Thoracic aorta (tissue), 2 donors: ENCODE data around the gene ESR2. TPM values are rescaled to one million over a fixed set of nuclear protein-coding genes. Genes with fewer than 3 reads are reported as not detected.
"Not testable (repeated sequence)": the region's sequence is repeated elsewhere in the genome, so short reads cannot be mapped to it uniquely, and the experiment has no call there.

Source experiments
- ATAC-seq: fragments of 150-250 bp; one replicate; pipeline ENCODE4 v1.8.0; 2017; ENCODE audit warnings: low read depth; ENCODE audit not compliant: insufficient number of reproducible peaks, low FRiP score
- DNase-seq: peaks from one replicate; pipeline ENCODE4 v3.0.0-alpha.2; 2020; ENCODE audit warnings: low spot score
- H3K27ac ChIP-seq, 2 donors: fragments of 200-600 bp; sonication (generic); 1 replicate in 1 of 2; 2 replicates in 1 of 2; pipeline ENCODE4 v1.5.1; 2016; ENCODE audit warnings: mild to moderate bottlenecking in 2 of 2, moderate library complexity in 2 of 2
- H3K27me3 ChIP-seq: fragments of 200-600 bp; sonication (generic); replicated peaks from 2 replicates; pipeline ENCODE4 v1.6.0; 2016; ENCODE audit warnings: mild to moderate bottlenecking; ENCODE audit not compliant: insufficient read depth
- H3K36me3 ChIP-seq: fragments of 200-600 bp; sonication (generic); one replicate; pipeline ENCODE4 v1.5.1; 2016
- H3K4me1 ChIP-seq, 2 donors: fragments of 200-600 bp; sonication (generic); 1 replicate in 1 of 2; 2 replicates in 1 of 2; pipeline versions ENCODE4 v1.5.1 to v1.6.0; 2016; ENCODE audit warnings: low read depth in 2 of 2, mild to moderate bottlenecking in 1 of 2; ENCODE audit not compliant: control insufficient read depth in 1 of 2
- H3K4me3 ChIP-seq: fragments of 200-600 bp; sonication (generic); 2 replicates; pipeline ENCODE4 v1.5.1; 2016; ENCODE audit warnings: mild to moderate bottlenecking
- H3K9me3 ChIP-seq: fragments of 200-600 bp; sonication (generic); 2 replicates; pipeline ENCODE4 v1.5.1; 2016
- total RNA-seq, 2 donors: library from RNA; depleted of rRNA; stranded (reverse); fragments of >200 nt; gene quantifications; one replicate each; pipeline versions ENCODE4 v1.1.0 to v1.2.3, GENCODE V29; 2016
- TF ChIP-seq, protein P1 (sequence below): fragments of 200-600 bp; sonication (generic); IDR thresholded peaks from one replicate; pipeline ENCODE4 v1.5.1; 2019; ENCODE audit warnings: antibody characterized with exemption

Gene ESR2
- total RNA-seq, 2 donors from 2014 or later, result 0.27 to 0.71 TPM

DNA sequence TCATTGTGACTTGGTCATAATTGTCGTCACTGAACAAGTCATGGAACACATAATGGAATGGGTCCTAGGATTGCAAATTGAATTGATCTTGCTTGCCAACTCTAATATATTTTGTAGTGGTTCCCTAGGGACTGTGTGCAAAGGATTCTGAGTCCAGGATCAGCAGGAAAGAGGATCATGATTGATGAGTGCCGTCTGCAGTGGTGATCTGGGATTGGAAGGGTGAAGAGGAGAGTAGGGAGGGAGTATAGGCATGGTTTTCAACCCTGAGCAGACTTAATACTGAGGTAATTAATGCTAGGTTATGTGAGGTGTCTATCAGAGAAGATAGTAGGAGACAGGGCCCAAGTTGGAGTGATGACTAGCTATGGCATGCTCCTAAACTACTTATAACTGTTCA lies 168.9 kb downstream of the ESR2 start:
- H3K4me3 ChIP-seq, result no peak overlapping the region
- no peaks in the 10 kb centered on the region for H3K27me3 ChIP-seq
- H3K36me3 ChIP-seq, result peaks cover 33% of the 10 kb centered on the region
- no peak overlapping the region for H3K27ac ChIP-seq
- H3K4me1 ChIP-seq, result peaks cover 0 to 5% of the 10 kb centered on the region in 2 donors
- DNase-seq (no peak), ATAC-seq (no peak)
- TF ChIP-seq, protein P1, sequence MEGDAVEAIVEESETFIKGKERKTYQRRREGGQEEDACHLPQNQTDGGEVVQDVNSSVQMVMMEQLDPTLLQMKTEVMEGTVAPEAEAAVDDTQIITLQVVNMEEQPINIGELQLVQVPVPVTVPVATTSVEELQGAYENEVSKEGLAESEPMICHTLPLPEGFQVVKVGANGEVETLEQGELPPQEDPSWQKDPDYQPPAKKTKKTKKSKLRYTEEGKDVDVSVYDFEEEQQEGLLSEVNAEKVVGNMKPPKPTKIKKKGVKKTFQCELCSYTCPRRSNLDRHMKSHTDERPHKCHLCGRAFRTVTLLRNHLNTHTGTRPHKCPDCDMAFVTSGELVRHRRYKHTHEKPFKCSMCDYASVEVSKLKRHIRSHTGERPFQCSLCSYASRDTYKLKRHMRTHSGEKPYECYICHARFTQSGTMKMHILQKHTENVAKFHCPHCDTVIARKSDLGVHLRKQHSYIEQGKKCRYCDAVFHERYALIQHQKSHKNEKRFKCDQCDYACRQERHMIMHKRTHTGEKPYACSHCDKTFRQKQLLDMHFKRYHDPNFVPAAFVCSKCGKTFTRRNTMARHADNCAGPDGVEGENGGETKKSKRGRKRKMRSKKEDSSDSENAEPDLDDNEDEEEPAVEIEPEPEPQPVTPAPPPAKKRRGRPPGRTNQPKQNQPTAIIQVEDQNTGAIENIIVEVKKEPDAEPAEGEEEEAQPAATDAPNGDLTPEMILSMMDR, result no peak
- H3K9me3 ChIP-seq, result no peaks in the 10 kb centered on the region

DNA sequence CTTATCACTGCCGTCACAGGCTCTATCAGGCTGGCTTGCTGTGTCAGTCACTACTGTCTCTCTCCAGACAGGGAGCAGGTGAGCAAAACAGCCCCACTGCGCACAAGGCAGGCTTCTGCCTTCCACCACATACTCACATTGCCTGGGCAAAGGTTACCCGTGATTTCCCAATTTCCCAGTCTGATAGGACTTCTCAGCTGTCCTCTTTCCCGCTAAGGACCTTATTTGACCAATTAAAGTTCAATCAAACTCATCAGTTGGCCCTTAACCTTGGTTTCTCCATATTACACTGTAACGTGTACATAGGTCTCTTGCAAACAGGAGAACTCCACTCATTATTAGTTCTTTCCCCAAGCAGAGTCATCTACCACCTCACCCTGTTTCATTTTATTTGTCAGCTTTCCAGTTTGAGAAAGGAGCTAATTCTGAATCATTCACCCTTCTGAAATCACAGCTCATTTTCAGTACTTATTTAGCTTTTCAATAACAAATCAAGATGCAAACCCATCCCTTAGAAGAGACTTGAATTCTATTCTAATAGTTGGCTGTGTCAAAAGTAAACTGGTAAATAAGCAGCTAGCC lies 170.8 kb downstream of the ESR2 start:
- H3K4me3 ChIP-seq, result no peak overlapping the region
- TF ChIP-seq, protein P1, result no peak
- no peak overlapping the region for H3K27ac ChIP-seq
- ATAC-seq, result no peak
- no peaks in the 10 kb centered on the region for H3K27me3 ChIP-seq
- DNase-seq, result no peak
- peaks cover 23% of the 10 kb centered on the region for H3K36me3 ChIP-seq
- no peaks in the 10 kb centered on the region for H3K9me3 ChIP-seq
- H3K4me1 ChIP-seq, result peaks cover 4 to 22% of the 10 kb centered on the region in 2 donors

DNA sequence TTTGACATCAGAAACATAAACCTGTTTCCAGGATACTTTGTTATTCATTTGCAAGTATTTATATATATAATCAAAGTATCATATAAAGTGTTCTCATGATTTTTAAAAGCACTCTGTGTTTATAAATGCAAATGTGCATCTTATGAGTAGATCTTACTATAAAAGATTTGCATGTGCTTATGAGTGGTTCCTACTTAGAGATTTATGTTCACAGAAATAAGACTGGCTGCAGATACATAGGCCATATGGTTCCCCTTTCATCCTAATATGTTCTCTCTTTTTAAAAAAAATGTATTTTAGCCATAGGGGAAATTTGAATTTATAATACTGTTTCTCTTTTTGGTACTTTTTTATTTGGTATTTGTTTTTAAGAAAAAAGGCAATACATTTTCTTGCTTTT lies 174.2 kb downstream of the ESR2 start:
- ATAC-seq (no peak), DNase-seq (no peak)
- TF ChIP-seq, protein P1, result no peak
- peaks cover 20 to 45% of the 10 kb centered on the region in 2 donors for H3K4me1 ChIP-seq
- peak overlapping the region; percentile 83 to 94 for H3K27ac ChIP-seq
- no peaks in the 10 kb centered on the region for H3K9me3 ChIP-seq
- no peaks in the 10 kb centered on the region for H3K27me3 ChIP-seq
- no peak overlapping the region for H3K4me3 ChIP-seq
- H3K36me3 ChIP-seq, result peaks cover 10% of the 10 kb centered on the region

DNA sequence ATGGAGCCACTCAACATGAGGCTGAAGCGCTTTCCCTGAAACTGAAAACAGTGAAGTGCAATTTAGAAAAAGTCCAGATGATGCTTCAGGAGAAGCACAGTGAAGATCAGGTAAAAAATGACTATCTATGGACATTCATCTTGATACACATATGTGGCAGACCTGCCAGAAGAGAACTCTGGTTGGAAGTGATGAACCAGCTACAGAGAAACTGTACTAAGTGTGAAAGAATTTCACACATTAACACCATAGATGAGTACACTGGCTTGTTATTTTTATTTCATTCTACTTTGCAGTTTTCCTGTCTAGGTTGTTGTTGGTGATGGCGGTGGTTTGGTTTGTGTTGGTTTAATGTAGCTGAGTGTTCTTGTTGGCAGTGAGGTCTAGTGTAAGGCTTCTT lies 174.7 kb downstream of the ESR2 start:
- Histone ChIP-seq H3K4me3 (no peak overlapping the region), H3K9me3 (no peaks in the 10 kb centered on the region), H3K27ac (peak overlapping the region; percentile 83 to 94), H3K4me1 (peaks cover 20 to 49% of the 10 kb centered on the region in 2 donors), H3K27me3 (no peaks in the 10 kb centered on the region), H3K36me3 (peaks cover 10% of the 10 kb centered on the region)
- DNase-seq (no peak), ATAC-seq (no peak)
- TF ChIP-seq, protein P1, result no peak

DNA sequence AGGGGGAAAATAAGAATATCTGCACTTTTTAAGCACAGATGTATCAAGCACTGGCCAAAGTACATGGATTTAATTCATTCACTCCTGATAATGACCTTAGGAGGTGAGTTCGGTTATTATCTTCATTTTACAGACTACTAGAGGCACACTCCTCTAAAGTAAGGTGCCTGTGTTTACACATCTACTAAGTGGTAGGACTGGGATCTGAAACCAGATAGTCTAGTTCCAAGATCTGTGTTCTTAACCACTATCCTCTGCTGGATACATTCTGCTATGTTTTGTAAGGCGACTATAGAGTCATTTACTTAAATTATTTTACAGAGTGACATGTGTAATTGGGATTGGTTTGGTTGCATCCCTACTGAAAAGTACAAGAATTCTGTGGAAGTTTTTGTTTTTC lies 175.3 kb downstream of the ESR2 start:
- no peaks in the 10 kb centered on the region for H3K27me3 ChIP-seq
- H3K27ac ChIP-seq, result peak overlapping the region; percentile 83 to 94
- H3K4me1 ChIP-seq, result peaks cover 20 to 55% of the 10 kb centered on the region in 2 donors
- no peaks in the 10 kb centered on the region for H3K9me3 ChIP-seq
- DNase-seq, result no peak
- H3K36me3 ChIP-seq, result peaks cover 10% of the 10 kb centered on the region
- TF ChIP-seq, protein P1, result no peak
- ATAC-seq, result no peak
- no peak overlapping the region for H3K4me3 ChIP-seq

DNA sequence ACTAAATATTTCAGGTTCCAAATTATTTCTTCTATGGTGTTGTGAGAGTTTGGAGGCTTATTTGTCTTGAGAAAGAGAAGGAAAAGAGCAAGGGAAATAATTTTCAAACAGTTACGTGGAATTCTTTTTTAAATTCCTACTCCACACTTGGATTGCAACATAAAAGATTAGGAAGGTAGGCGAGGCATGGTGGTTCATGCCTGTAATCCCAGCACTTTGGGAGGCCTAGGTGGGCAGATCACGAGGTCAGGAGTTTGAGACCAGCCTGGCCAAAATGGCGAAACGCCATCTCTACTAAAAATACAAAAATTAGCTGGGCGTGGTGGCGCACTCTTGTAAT lies 175.8 kb downstream of the ESR2 start:
- DNase-seq, H3K36me3 ChIP-seq, H3K9me3 ChIP-seq, H3K4me3 ChIP-seq, H3K27me3 ChIP-seq: not testable (repeated sequence)
- peak; percentile 70 for ATAC-seq
- Histone ChIP-seq H3K27ac (peak overlapping the region; percentile 83 to 94), H3K4me1 (peaks cover 20 to 60% of the 10 kb centered on the region in 2 donors)
